HG03139 (cell line): Measurements from ENCODE around the gene RUNX1.

ENCODE experiments used
- ATAC-seq: cut with Tn5 transposase; IDR thresholded peaks from one replicate; pipeline ENCODE4 v1.9.1; 2021; ENCODE audit not compliant: unreplicated experiment

The RUNX1 gene

GRCh38 chr21:34885626-34886239 lies 163.4 kb downstream of the RUNX1 start:
- no peak for ATAC-seq

- no peak for ATAC-seq
Observed at GRCh38 chr21:34885125-34885524, 164.0 kb downstream of the RUNX1 start.

- no peak for ATAC-seq
Observed at GRCh38 chr21:34884346-34884929, 164.7 kb downstream of the RUNX1 start.

- no peak for ATAC-seq
Observed at GRCh38 chr21:34883491-34884271, 165.4 kb downstream of the RUNX1 start.

GRCh38 chr21:34882719-34883131 lies 166.4 kb downstream of the RUNX1 start:
- ATAC-seq: no peak

GRCh38 chr21:34881839-34882371 lies 167.2 kb downstream of the RUNX1 start:
- no peak for ATAC-seq

- ATAC-seq: no peak
Observed at GRCh38 chr21:34881421-34881820, 167.7 kb downstream of the RUNX1 start.

GRCh38 chr21:34880401-34880800 lies 168.7 kb downstream of the RUNX1 start:
- ATAC-seq: no peak

- no peak for ATAC-seq
Observed at GRCh38 chr21:34878940-34879339, 170.2 kb downstream of the RUNX1 start.

GRCh38 chr21:34878501-34878900 lies 170.6 kb downstream of the RUNX1 start:
- ATAC-seq: no peak

GRCh38 chr21:34877485-34878128 lies 171.5 kb downstream of the RUNX1 start:
- no peak for ATAC-seq

- ATAC-seq: no peak
Observed at GRCh38 chr21:34875830-34876229, 173.3 kb downstream of the RUNX1 start.

GRCh38 chr21:34874684-34875513 lies 174.2 kb downstream of the RUNX1 start:
- ATAC-seq: peak; percentile 61

GRCh38 chr21:34871026-34871908 lies 177.8 kb downstream of the RUNX1 start:
- ATAC-seq: no peak

- ATAC-seq: no peak
Observed at GRCh38 chr21:34870246-34870645, 178.9 kb downstream of the RUNX1 start.

- ATAC-seq: no peak
Observed at GRCh38 chr21:34869545-34869944, 179.6 kb downstream of the RUNX1 start.

GRCh38 chr21:34867785-34868184 lies 181.3 kb downstream of the RUNX1 start:
- ATAC-seq: no peak

GRCh38 chr21:34865400-34866241 lies 183.5 kb downstream of the RUNX1 start:
- ATAC-seq: peak; percentile 87
